Gastrocnemius medialis (tissue), 4 donors: ENCODE measurements around the gene FKBP5. TPM values are rescaled to one million over a fixed set of nuclear protein-coding genes. Genes with fewer than 3 reads are reported as not detected.

Source experiments
- ATAC-seq, 2 donors: fragments of 150-250 bp; one replicate each; pipeline ENCODE4 v1.9.1; 2016
- DNase-seq, 2 donors: peaks; one replicate each; pipeline ENCODE4 v3.0.0-alpha.2; 2019
- H3K27ac ChIP-seq, 4 donors: fragments of 200-600 bp; sonication (generic); 1 replicate in 1 of 4; 2 replicates in 3 of 4; pipeline ENCODE4 v1.5.1; 2016 to 2018; ENCODE audit warnings: mild to moderate bottlenecking in 2 of 4, moderate library complexity in 1 of 4
- H3K27me3 ChIP-seq, 3 donors: fragments of 200-600 bp; sonication (generic) in 2 of 3; 1 replicate in 1 of 3; 2 replicates in 2 of 3; pipeline versions ENCODE4 v1.5.1 to v1.6.0; 2016 to 2019; ENCODE audit warnings: mild to moderate bottlenecking in 1 of 3, moderate library complexity in 1 of 3
- H3K36me3 ChIP-seq, 2 donors: fragments of 200-600 bp; sonication (generic) in 1 of 2; one replicate each; pipeline ENCODE4 v1.5.1; 2017 to 2018
- H3K4me1 ChIP-seq, 2 donors: fragments of 200-600 bp; sonication (generic) in 1 of 2; one replicate each; pipeline ENCODE4 v1.5.1; 2016 to 2017; ENCODE audit warnings: mild to moderate bottlenecking in 2 of 2
- H3K4me3 ChIP-seq, 4 donors: fragments of 200-600 bp; sonication (generic) in 3 of 4; 1 replicate in 1 of 4; 2 replicates in 3 of 4; pipeline ENCODE4 v1.5.1; 2016 to 2019; ENCODE audit warnings: mild to moderate bottlenecking in 2 of 4
- H3K9me3 ChIP-seq, 3 donors: fragments of 200-600 bp; sonication (generic) in 2 of 3; 1 replicate in 1 of 3; 2 replicates in 2 of 3; pipeline ENCODE4 v1.5.1; 2016 to 2019
- CTCF ChIP-seq, 5 experiments: fragments of 450-650 bp in 3 of 5; fragments of 200-600 bp in 2 of 5; sonication (generic) in 2 of 5; IDR thresholded peaks in 4 of 5; conservative IDR thresholded peaks in 1 of 5; 1 replicate in 4 of 5; 2 replicates in 1 of 5; pipeline ENCODE4 v1.5.1; 2016 to 2019; ENCODE audit warnings: antibody characterized with exemption in 5 of 5, mild to moderate bottlenecking in 3 of 5, moderate library complexity in 3 of 5
- POLR2A ChIP-seq, 2 donors: fragments of 450-650 bp; IDR thresholded peaks; one replicate each; pipeline ENCODE4 v1.6.1; 2017; ENCODE audit warnings: antibody characterized with exemption in 2 of 2, mild to moderate bottlenecking in 2 of 2, moderate library complexity in 2 of 2
- in situ Hi-C, 4 donors: fragments of 200-750 bp; cut with MboI; loops; one replicate each; pipeline versions ENCODE4 v1.15.0 to v1.8.0; 2017; ENCODE audit warnings: low sequenced_read_pairs in 4 of 4
- intact Hi-C: fragments of 100-400 bp; cut with DNase I; formaldehyde crosslinking; loops from one replicate; pipeline ENCODE4 v1.15.1; 2023; ENCODE audit warnings: low total_unique reads
- total RNA-seq, 4 donors: library from RNA; depleted of rRNA; stranded (reverse); fragments of >200 nt; gene quantifications; one replicate each; pipeline versions ENCODE4 v1.1.0 to v1.2.3, GENCODE V29; 2016

Gene FKBP5
- total RNA-seq, 4 donors from 2014 or later = 665 to 1,753 (median 1,205) TPM

- H3K4me1 ChIP-seq = peaks cover 30 to 33% of the 10 kb centered on the region in 2 donors
- no peak overlapping the region for H3K27ac ChIP-seq
- intact Hi-C loops = no loop called here
- no peaks in the 10 kb centered on the region for H3K36me3 ChIP-seq
- ATAC-seq (no peak), DNase-seq (no peak)
- TF ChIP-seq POLR2A (IDR thresholded peaks at IDR 0.05) (no peak), CTCF (IDR thresholded peaks at IDR 0.05 in 4 of 5, conservative IDR thresholded peaks at IDR 0.05 in 1 of 5) (no peak)
- no peaks in the 10 kb centered on the region for H3K9me3 ChIP-seq
- in situ Hi-C loops = no loop called here
- no peaks in the 10 kb centered on the region for H3K27me3 ChIP-seq
- H3K4me3 ChIP-seq = no peak overlapping the region
Measured at GRCh38 chr6:35716798-35717197, 28.1 kb upstream of the FKBP5 start.

DNA sequence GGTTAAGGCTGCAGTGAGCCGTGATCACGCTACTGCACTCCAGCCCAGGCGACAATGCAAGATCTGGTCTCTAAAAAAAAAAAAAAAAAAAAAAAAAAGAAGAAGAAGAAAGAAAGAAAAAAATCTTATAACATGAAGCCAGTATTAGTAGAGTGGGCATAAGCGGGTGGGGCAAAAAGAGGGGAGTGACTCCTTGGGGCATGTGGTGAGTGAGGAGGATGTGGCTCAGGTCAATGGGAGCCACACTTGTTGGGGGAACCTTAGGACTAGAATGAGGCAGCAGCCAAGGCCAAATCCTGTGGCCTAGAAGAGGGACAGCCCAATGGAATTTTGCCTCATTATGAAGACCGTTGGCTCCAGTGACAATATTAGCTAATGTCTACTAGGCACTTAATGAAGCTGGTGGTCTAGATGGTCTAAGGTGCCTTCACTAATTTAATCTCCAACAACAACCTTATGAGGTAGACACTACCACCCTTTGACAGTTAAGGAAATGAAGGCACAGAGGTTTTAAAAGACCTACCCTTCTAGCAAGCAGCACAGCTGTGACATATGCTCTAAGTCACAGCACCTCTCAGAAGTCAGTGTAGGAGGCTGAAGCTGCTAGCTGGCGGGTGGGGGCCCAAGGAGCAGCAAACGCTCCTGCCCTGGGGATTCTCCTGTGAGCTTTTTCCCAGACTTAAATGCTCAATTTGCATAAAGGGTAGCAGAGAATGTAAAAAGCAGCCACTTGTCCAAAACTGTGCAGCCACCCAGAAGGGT, 24.5 kb upstream of the FKBP5 start:
- no peak overlapping the region for H3K27ac ChIP-seq

GRCh38 chr6:35711731-35712130, 23.0 kb upstream of the FKBP5 start:
- no peak for ATAC-seq
- in situ Hi-C loops = no loop called here
- TF ChIP-seq POLR2A (IDR thresholded peaks at IDR 0.05) = no peak
- TF ChIP-seq CTCF (IDR thresholded peaks at IDR 0.05 in 4 of 5, conservative IDR thresholded peaks at IDR 0.05 in 1 of 5) = no peak

More for the DNA sequence above, 24.5 kb upstream of the FKBP5 start:
- ATAC-seq (no peak), DNase-seq (no peak)
- Histone ChIP-seq H3K4me3 (no peak overlapping the region), H3K4me1 (no peaks in the 10 kb centered on the region), H3K36me3 (no peaks in the 10 kb centered on the region), H3K27me3 (no peaks in the 10 kb centered on the region), H3K9me3 (no peaks in the 10 kb centered on the region)
- intact Hi-C loops = no loop called here
- TF ChIP-seq POLR2A (IDR thresholded peaks at IDR 0.05) = no peak
- TF ChIP-seq CTCF (IDR thresholded peaks at IDR 0.05 in 4 of 5, conservative IDR thresholded peaks at IDR 0.05 in 1 of 5) = no peak
- in situ Hi-C loops = no loop called here

GRCh38 chr6:35710241-35710847, 21.6 kb upstream of the FKBP5 start:
- no peaks in the 10 kb centered on the region for H3K36me3 ChIP-seq
- H3K27ac ChIP-seq = peak overlapping the region in 1 of 4 donors; percentile 23
- H3K4me3 ChIP-seq = no peak overlapping the region
- ATAC-seq (peak; percentile 51 to 60), DNase-seq (no peak)
- no peaks in the 10 kb centered on the region for H3K9me3 ChIP-seq
- no peaks in the 10 kb centered on the region for H3K27me3 ChIP-seq
- intact Hi-C loops (no loop called here), in situ Hi-C loops (no loop called here)
- TF ChIP-seq POLR2A (IDR thresholded peaks at IDR 0.05) (no peak), CTCF (IDR thresholded peaks at IDR 0.05 in 4 of 5, conservative IDR thresholded peaks at IDR 0.05 in 1 of 5) (no peak)
- no peaks in the 10 kb centered on the region for H3K4me1 ChIP-seq

More at GRCh38 chr6:35711731-35712130, 23.0 kb upstream of the FKBP5 start:
- Histone ChIP-seq H3K36me3 (no peaks in the 10 kb centered on the region), H3K9me3 (no peaks in the 10 kb centered on the region), H3K4me1 (no peaks in the 10 kb centered on the region), H3K4me3 (no peak overlapping the region), H3K27me3 (no peaks in the 10 kb centered on the region), H3K27ac (no peak overlapping the region)
- intact Hi-C loops = no loop called here
- DNase-seq = no peak
